K562 (cell line): ENCODE measurements around the gene PCYT1A. TPM values are rescaled to one million over a fixed set of nuclear protein-coding genes. Genes with fewer than 3 reads are reported as not detected.

Experiments used
- ATAC-seq: fragments of 200-7000 bp; cut with Tn5 transposase; 3 replicates; pipeline ENCODE4 v1.9.1; 2020; ENCODE audit warnings: moderate library complexity
- BruUV-seq: library from RNA; stranded (reverse); fragments of 400-500 nt; replicated peaks from 2 replicates; lab custom pipeline; 2021; lab: Mats Ljungman, UMichigan
- CTCF ChIA-PET: fragments of 300-600 bp; formaldehyde crosslinking; extraction: SDS; loops from one replicate; lab custom pipeline; 2021; ENCODE audit warnings: low intra/inter-chr PET ratio; lab: Yijun Ruan, JAX
- POLR2A ChIA-PET: fragments of 300-600, 350-650 bp; sonication (Branson Sonifier 250); formaldehyde crosslinking; extraction: SDS; loops from one replicate; lab custom pipeline; 2021; ENCODE audit warnings: antibody characterized with exemption, inconsistent platforms; lab: Yijun Ruan, JAX
- DNase-seq, 4 experiments: peaks; one replicate each; pipeline versions ENCODE4 v3.0.0 to v3.0.0-alpha.2; 2011 to 2018; ENCODE audit warnings: low spot score in 3 of 4, mixed read lengths in 3 of 4; ENCODE audit errors: extremely low read depth in 1 of 4
- FAIRE-seq: peaks from 2 replicates; lab custom pipeline; 2011; peaks lifted over from hg19 to GRCh38; lab: Jason Lieb, UNC
- H2AFZ ChIP-seq: 2 replicates; pipeline ENCODE4 v1.6.0; 2011; ENCODE audit warnings: low read depth, low read length, control low read depth, inconsistent platforms
- H3K27ac ChIP-seq: fragments of 200-600 bp; 3 replicates; pipeline ENCODE4 v1.8.0; 2011; ENCODE audit warnings: low read depth, mild to moderate bottlenecking, control low read depth, inconsistent platforms, low read length, moderate library complexity, mixed read lengths; ENCODE audit errors: extremely low read depth
- H3K27me3 ChIP-seq, 2 experiments: fragments of 300-600 bp in 1 of 2; 2 replicates in 1 of 2; 3 replicates in 1 of 2; pipeline versions ENCODE4 v1.6.0 to v1.8.0; 2011; ENCODE audit warnings: inconsistent platforms in 2 of 2, low read length in 2 of 2, mild to moderate bottlenecking in 1 of 2, mixed read lengths in 1 of 2, moderate library complexity in 1 of 2; ENCODE audit not compliant: control insufficient read depth in 2 of 2, insufficient read depth in 2 of 2
- H3K36me3 ChIP-seq: fragments of 300-600 bp; 3 replicates; pipeline ENCODE4 v1.8.0; 2011; ENCODE audit warnings: mild to moderate bottlenecking, low read length, inconsistent platforms; ENCODE audit not compliant: control insufficient read depth, insufficient read depth
- H3K4me1 ChIP-seq, 2 experiments: fragments of 200-600 bp in 1 of 2; replicated peaks in 1 of 2; 2 replicates in 1 of 2; 3 replicates in 1 of 2; pipeline versions ENCODE4 v1.5.1 to v1.8.0; 2011; ENCODE audit warnings: inconsistent platforms in 2 of 2, low read length in 2 of 2, mild to moderate bottlenecking in 1 of 2, mixed read lengths in 1 of 2, moderate library complexity in 1 of 2; ENCODE audit not compliant: control insufficient read depth in 2 of 2, insufficient read depth in 2 of 2
- H3K4me2 ChIP-seq: 2 replicates; pipeline ENCODE4 v1.6.1; 2011; ENCODE audit warnings: low read length, control low read depth, inconsistent platforms, mixed read lengths; ENCODE audit not compliant: insufficient read depth
- H3K4me3 ChIP-seq: fragments of 200-600 bp; sonication (generic), shearing (Covaris generic); 2 replicates; pipeline ENCODE4 v1.5.1; 2016; ENCODE audit warnings: control low read depth, inconsistent platforms
- H3K79me2 ChIP-seq: fragments of 200-600 bp; 3 replicates; pipeline ENCODE4 v1.8.0; 2011; ENCODE audit warnings: low read length, inconsistent platforms; ENCODE audit not compliant: control insufficient read depth, insufficient read depth
- H3K9ac ChIP-seq, 2 experiments: 2 replicates each; pipeline versions ENCODE4 v1.6.0 to v1.6.1; 2011; ENCODE audit warnings: low read depth in 2 of 2, low read length in 2 of 2, control low read depth in 1 of 2, inconsistent platforms in 1 of 2, mild to moderate bottlenecking in 1 of 2, mixed read lengths in 1 of 2; ENCODE audit not compliant: insufficient read depth in 1 of 2
- H3K9me1 ChIP-seq: one replicate; pipeline ENCODE4 v1.6.0; 2011; ENCODE audit warnings: inconsistent platforms, mild to moderate bottlenecking, low read length, moderate library complexity; ENCODE audit not compliant: control insufficient read depth, insufficient read depth
- H3K9me3 ChIP-seq: replicated peaks from 2 replicates; pipeline ENCODE4 v1.5.1; 2011; ENCODE audit warnings: low read depth, low read length, inconsistent platforms; ENCODE audit not compliant: control insufficient read depth, insufficient read depth
- H4K20me1 ChIP-seq: replicated peaks from 2 replicates; pipeline ENCODE4 v1.6.1; 2011; ENCODE audit warnings: low read length, inconsistent platforms, mixed read lengths; ENCODE audit not compliant: control insufficient read depth, insufficient read depth
- CBX5 ChIP-seq: IDR thresholded peaks from 2 replicates; pipeline ENCODE4 v1.6.1; 2014; ENCODE audit warnings: low read depth, borderline replicate concordance
- ZBTB33 ChIP-seq: sonication (generic); formaldehyde crosslinking; IDR thresholded peaks from 2 replicates; pipeline ENCODE4 v1.8.1; 2023; ENCODE audit warnings: mild to moderate bottlenecking, missing genetic modification reagents
- WGBS: fragments of 100-300 bp; shearing (Covaris generic); methylation state at CpG from one replicate; pipeline ENCODE4 v1.1.6; 2016; ENCODE audit warnings: low coverage, mixed read lengths; ENCODE audit not compliant: insufficient coverage; ENCODE audit errors: missing lambda C conversion rate; 5-methylcytosine and 5-hydroxymethylcytosine counted together
- in situ Hi-C: fragments of 300-500 bp; cut with MboI; formaldehyde crosslinking; loops from 4 replicates; pipeline ENCODE4 v1.15.0; 2018; ENCODE audit warnings: inconsistent platforms, mixed read lengths
- intact Hi-C: fragments of 100-400 bp; cut with micrococcal nuclease; formaldehyde crosslinking; loops from 2 replicates; pipeline ENCODE4 v1.14.2; 2022
- polyA plus RNA-seq, 8 experiments: library from polyadenylated mRNA; depleted of rRNA in 4 of 8; stranded (reverse) in 5 of 8; unstranded in 3 of 8; fragments of >200 nt; fragmentation: Nextera tagmentation in 2 of 8; fragmentation: Illumina TruSeq in 1 of 8; extraction: Ambion mirVana in 2 of 8; extraction: Trizol in 1 of 8; gene quantifications; 2 replicates each; pipeline versions ENCODE4 v1.2.1 to v1.2.3, GENCODE V29; 2011 to 2014; ENCODE audit warnings: inconsistent platforms in 1 of 8, missing spikeins in 1 of 8
- total RNA-seq, 7 experiments: library from RNA; depleted of rRNA in 6 of 7; stranded (reverse); fragments of >200 nt in 6 of 7; fragmentation: Illumina TruSeq in 2 of 7; extraction: Trizol in 2 of 7; gene quantifications; 2 replicates each; pipeline versions ENCODE4 v1.2.1 to v1.2.3, GENCODE V29; 2011 to 2021; ENCODE audit warnings: low replicate concordance in 1 of 7

Gene PCYT1A
- total and polyA plus RNA-seq, 9 of the 15 experiments (the other 6 are each of a cell fraction or from before 2014, with no cell fraction given): 13.4 to 62.8 (median 49.4) TPM

DNA sequence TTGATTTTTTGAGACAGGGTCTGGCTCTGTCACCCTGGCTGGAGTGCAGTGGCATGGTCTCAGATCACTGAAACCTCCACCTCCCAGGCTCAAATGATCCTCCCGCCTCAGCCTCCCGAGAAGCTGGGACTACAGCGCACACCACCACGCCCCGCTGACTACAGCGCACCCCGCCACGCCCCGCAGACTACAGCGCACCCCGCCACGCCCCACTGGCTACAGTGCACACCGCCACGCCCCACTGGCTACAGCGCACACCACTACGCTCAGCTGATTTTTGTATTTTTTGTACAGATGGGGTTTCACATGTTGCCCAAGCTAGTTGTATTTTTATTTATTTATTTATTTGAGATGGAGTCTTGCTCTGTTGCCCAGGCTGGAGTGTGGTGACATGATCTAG is 35.6 kb downstream of the PCYT1A start:
- Histone ChIP-seq H3K9me1 (no peaks in the 10 kb centered on the region), H3K36me3 (peaks cover 61% of the 10 kb centered on the region), H2AFZ (no peak overlapping the region)
- no peak for DNase-seq
- no TSS peak for BruUV-seq
- no peak for ATAC-seq
- TF ChIP-seq CBX5 (no peak), ZBTB33 (CRISPR knock-in tag) (peak; percentile 61)
- TF ChIP-seq, all 486 proteins: peak for 1
- in situ Hi-C loops: loop anchor here (5.0 kb wide), 1 partner anchor 270 kb away; no protein-coding TSS in a partner anchor
- Histone ChIP-seq H3K4me2 (no peak overlapping the region), H3K79me2 (peaks cover 10% of the 10 kb centered on the region; the same call in 1 of the 3 replicates), H3K4me3 (no peak overlapping the region), H3K9me3 (peaks cover 9% of the 10 kb centered on the region; the same call in 1 of the 2 replicates), H3K27ac (no peak overlapping the region), H3K9ac (no peak overlapping the region), H4K20me1 (no peaks in the 10 kb centered on the region), H3K4me1 (no peaks in the 10 kb centered on the region), H3K27me3 (no peaks in the 10 kb centered on the region)
- no peak for FAIRE-seq
- 98% methylated on average over 8 of the region's 16 CpGs for WGBS
- CTCF ChIA-PET: interaction anchor here (0.7 kb wide), 1 partner anchor 267 kb away, joined by 4 read pairs; no protein-coding TSS in a partner anchor
- intact Hi-C loops: loop anchor here (5.0 kb wide), 1 partner anchor 85 kb away; the partner anchor contains the start of gene TM4SF19
- POLR2A ChIA-PET: no interaction called here
